Ecto neural progenitor cell (in vitro differentiated cells): ENCODE data around the gene ACTC1.

ENCODE experiments used
- DNase-seq: peaks from one replicate; pipeline ENCODE4 v3.0.0-alpha.2; 2018; ENCODE audit warnings: low spot score

The ACTC1 gene

DNA sequence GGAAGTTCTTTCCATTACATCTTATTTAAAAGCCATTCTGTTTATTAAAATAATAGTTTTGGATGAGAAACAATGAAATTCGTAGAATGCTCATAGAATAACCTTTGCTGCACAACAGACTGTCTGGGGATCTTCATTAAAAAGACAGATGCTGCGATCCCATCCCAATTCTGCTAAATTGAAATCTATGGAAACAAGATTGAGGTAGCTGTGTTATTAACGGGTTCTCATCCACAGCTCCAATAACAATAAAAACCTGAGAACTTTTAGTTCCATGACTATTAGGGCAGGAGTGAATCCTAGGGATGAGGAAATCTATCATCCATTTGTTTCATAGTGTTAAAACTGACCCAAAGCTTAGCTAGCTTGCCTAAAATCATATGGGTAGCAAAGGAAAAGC lies 38.1 kb downstream of the ACTC1 start:
- no peak for DNase-seq

DNA sequence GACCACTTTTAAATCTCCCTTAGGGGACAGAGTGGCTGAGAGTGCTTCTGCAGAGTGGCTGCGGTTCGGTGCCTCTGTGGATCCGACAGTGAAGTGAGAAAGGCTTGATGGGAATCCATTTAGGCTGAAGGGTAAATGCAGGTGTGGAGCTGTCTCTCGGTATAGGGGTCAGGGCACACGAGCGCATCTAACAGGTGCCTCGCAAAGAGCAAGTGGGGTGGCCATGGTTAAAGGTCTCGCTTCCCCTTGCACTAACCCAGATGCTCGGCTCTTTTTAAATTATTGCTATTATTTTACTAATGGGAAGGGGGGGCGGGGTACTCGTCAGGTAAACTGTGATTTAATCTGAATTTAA lies 40.0 kb downstream of the ACTC1 start:
- no peak for DNase-seq

DNA sequence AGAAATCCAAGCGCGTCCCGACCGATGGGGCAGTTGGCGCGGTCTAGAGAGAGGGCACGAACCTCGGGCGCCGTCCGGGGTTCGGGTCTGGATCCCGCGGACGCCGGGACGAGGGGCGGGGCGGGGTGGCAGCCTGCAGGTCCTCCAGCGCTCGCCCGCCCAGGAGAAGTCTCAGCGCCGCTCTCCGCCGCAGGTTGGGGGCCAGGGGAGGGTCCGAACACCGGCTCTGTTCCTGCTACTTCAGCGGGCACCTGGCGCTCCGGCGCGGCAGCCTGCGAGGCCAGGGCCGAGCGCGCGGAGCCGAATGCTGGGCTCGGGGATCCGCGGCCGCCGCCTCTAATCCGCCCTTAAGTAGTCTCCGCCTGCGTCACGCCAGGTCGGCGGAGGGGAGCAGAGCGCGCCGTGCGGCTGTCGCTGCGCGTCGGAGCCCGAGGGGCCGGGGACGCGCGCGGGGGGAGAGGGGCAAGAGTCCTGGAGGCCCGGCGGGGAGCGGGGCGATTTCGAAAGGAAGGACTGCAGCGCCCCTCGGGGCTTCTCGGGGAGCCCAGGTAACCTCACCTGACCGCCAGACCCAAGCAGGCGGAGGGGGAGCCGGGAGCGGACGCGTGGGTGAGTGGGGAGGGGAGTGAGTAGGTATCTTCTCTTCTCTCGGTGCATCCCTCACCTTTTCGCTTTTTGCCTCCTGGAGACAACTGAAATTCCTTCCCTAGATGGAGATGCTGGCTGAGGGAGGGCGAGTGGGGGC lies 40.5 kb downstream of the ACTC1 start, which contains the start of gene GJD2:
GJD2 (minus strand) TSS at position 325 of the 745 bp plus-strand sequence. CDS start 510 bp downstream, outside the sequence.
- DNase-seq = peak; percentile 76

DNA sequence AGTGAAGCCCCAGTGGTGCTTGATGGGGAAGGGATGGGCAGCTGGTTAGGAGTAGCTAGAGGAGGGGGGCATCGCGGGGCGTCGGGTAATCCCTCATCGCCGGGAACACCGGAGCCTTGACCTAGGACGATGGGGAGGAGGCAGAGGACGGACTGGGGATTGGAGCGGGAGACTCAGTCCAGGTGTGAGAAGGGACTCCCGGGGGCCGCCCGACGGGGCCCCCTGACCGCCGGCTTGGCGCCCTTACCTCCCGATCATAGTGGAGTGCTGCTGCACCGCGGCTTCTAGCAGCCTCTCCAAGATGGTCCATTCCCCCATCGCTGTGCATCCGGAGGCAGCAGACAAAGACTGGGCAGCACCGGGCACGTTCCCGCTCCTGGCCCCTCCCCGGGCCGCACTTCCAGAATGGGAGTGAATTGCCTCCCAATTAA lies 41.2 kb downstream of the ACTC1 start:
- DNase-seq = no peak

DNA sequence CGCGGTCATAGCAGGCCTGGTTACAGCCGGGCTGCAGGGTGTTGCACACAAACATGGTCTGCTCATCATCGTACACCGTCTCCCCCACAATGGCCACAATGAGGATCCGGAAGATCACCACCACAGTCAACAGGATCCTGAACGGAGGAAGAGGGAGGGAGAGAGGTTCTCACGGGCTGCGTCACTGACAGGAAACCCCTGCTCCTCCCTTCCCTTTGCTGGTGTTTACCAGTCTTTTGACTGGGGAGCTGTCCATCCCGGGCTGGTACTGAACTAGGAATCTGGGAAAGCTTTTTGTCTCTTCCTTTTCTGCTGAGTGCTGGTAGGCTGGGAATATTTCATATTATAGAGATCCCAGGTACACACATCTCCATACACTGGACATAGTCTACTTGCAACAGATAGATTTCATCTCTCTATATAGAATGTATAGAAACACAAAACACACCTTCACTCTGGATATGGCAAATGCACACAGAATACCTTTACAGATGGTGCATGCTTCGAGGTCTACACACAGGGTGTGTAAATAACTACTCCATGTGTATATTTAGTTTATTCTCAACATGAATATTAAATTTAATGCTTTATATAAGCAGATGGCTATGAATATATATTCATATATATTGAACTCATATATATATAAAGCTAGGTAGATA lies 42.0 kb downstream of the ACTC1 start:
- peak; percentile 73 for DNase-seq

DNA sequence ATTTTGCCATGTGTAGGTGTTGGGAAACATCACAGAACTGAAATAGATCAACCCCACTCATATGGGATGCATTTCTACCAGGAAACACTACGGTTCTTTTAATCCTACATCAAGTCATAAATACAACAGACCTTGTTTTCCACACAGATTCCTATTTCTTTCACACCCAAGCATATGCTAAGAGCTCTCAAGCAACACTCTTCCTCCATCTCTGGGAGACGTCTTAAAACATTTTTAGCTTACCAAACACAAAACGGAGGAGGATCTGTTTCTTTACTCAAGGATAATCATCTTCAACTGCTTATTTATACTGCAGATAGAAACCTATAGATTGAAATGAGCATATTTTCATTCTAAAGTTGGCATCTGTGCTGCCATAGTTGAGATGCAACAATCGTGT lies 45.7 kb downstream of the ACTC1 start:
- DNase-seq = no peak
